Common myeloid progenitor, CD34-positive (primary cell): ENCODE data around the gene CLSTN3.
A peak's percentile ranks its signal among the peaks of the same experiment; 100 is the strongest.

Experiments used
- CTCF ChIA-PET: fragments of 350-600 bp; sonication (Branson Sonifier 250); formaldehyde crosslinking; loops from one replicate; lab custom pipeline; 2021; ENCODE audit warnings: antibody characterized with exemption; lab: Charles Lee
- POLR2A ChIA-PET: fragments of 350-600 bp; sonication (Branson Sonifier 250); formaldehyde crosslinking; loops from one replicate; lab custom pipeline; 2021; ENCODE audit warnings: antibody characterized with exemption; lab: Charles Lee
- DNase-seq, 3 donors: peaks; one replicate each; pipeline versions ENCODE4 v3.0.0 to v3.0.0-alpha.2; 2013
- H3K27ac ChIP-seq, 2 experiments: 1 replicate in 1 of 2; 2 replicates in 1 of 2; pipeline ENCODE4 v1.7.0; 2013; ENCODE audit warnings: inconsistent platforms in 2 of 2, low read length in 2 of 2, mild to moderate bottlenecking in 2 of 2, low read depth in 1 of 2, moderate library complexity in 1 of 2; ENCODE audit not compliant: severe bottlenecking in 2 of 2, insufficient read depth in 1 of 2, poor library complexity in 1 of 2
- H3K27me3 ChIP-seq, 5 experiments: replicated peaks in 2 of 5; 1 replicate in 3 of 5; 2 replicates in 2 of 5; pipeline versions ENCODE4 v1.6.1 to v1.7.0; 2013; ENCODE audit warnings: low read length in 4 of 5, mild to moderate bottlenecking in 2 of 5, moderate library complexity in 2 of 5, inconsistent platforms in 1 of 5; ENCODE audit not compliant: insufficient read depth in 5 of 5, control insufficient read depth in 4 of 5
- H3K36me3 ChIP-seq, 4 experiments: 1 replicate in 2 of 4; 2 replicates in 2 of 4; pipeline versions ENCODE4 v1.6.1 to v1.7.0; 2013; ENCODE audit warnings: low read length in 3 of 4, control low read depth in 1 of 4, mild to moderate bottlenecking in 1 of 4; ENCODE audit not compliant: control insufficient read depth in 4 of 4, insufficient read depth in 4 of 4
- H3K4me1 ChIP-seq, 4 experiments: 1 replicate in 3 of 4; 2 replicates in 1 of 4; pipeline versions ENCODE4 v1.6.1 to v1.7.1; 2013; ENCODE audit warnings: low read length in 3 of 4, mild to moderate bottlenecking in 3 of 4, control low read depth in 1 of 4, inconsistent platforms in 1 of 4, moderate library complexity in 1 of 4; ENCODE audit not compliant: control insufficient read depth in 4 of 4, insufficient read depth in 4 of 4; ENCODE audit errors: control extremely low read depth in 1 of 4
- H3K4me3 ChIP-seq, 7 experiments: 1 replicate in 4 of 7; 2 replicates in 3 of 7; pipeline versions ENCODE4 v1.5.1 to v1.7.0; 2013; ENCODE audit warnings: mild to moderate bottlenecking in 7 of 7, low read length in 6 of 7, moderate library complexity in 6 of 7, inconsistent platforms in 2 of 7, low read depth in 2 of 7, control low read depth in 1 of 7; ENCODE audit not compliant: insufficient read depth in 4 of 7, control insufficient read depth in 1 of 7; ENCODE audit errors: extremely low read depth in 1 of 7
- H3K9me3 ChIP-seq, 5 experiments: 1 replicate in 4 of 5; 2 replicates in 1 of 5; pipeline versions ENCODE4 v1.6.1 to v1.7.1; 2013; ENCODE audit warnings: low read length in 4 of 5, mild to moderate bottlenecking in 2 of 5, inconsistent platforms in 1 of 5, low read depth in 1 of 5, moderate library complexity in 1 of 5; ENCODE audit not compliant: control insufficient read depth in 4 of 5, insufficient read depth in 2 of 5; ENCODE audit errors: control extremely low read depth in 1 of 5
- WGBS: methylation state at CpG from one replicate; pipeline ENCODE4 v1.1.5; 2013; ENCODE audit not compliant: insufficient coverage; 5-methylcytosine and 5-hydroxymethylcytosine counted together

CLSTN3 gene

GRCh38 chr12:7108796-7109571, 21.2 kb upstream of the CLSTN3 start, which contains the start of gene C1RL:
Gene C1RL (minus strand): TSS chr12:7109214. CDS start chr12:7109180, 34 bp downstream.
- H3K9me3 ChIP-seq = peaks cover 0 to 5% (median 0%) of the 10 kb centered on the region in 5 experiments
- WGBS = 0% methylated on average over 13 of the region's 23 CpGs
- peaks cover 3 to 27% (median 14%) of the 10 kb centered on the region in 4 experiments for H3K36me3 ChIP-seq
- H3K4me1 ChIP-seq = peaks cover 0 to 25% (median 21%) of the 10 kb centered on the region in 4 experiments
- H3K27ac ChIP-seq = peak within 1 kb of the TSS; percentile 86 to 89
- ChIA-PET POLR2A (interaction anchor here (1.2 to 2.9 kb wide), 3 partner anchors 41 to 237 kb away, joined by 3 to 13 read pairs (median 9); partner anchors contain the start of genes C12orf57 and RNU7-1), CTCF (interaction anchor here (0.6 to 7.5 kb wide), 33 partner anchors 10 to 240 kb away, joined by 3 to 55 read pairs (median 4); partner anchors contain the start of genes C12orf57, C1R, LPCAT3 and LRRC23)
- peak within 1 kb of the TSS; percentile 64 to 96 (median 81) for H3K4me3 ChIP-seq
- peak; percentile 66 to 75 (median 73) for DNase-seq
- no peaks in the 10 kb centered on the region for H3K27me3 ChIP-seq

GRCh38 chr12:7109572-7109920, 20.6 kb upstream of the CLSTN3 start:
- CTCF ChIA-PET = interaction anchor here (0.6 to 7.5 kb wide), 25 partner anchors 9 to 240 kb away, joined by 3 to 55 read pairs (median 4); partner anchors contain the start of genes C12orf57, C1R, LPCAT3 and RNU7-1
- H3K27me3 ChIP-seq = no peaks in the 10 kb centered on the region
- 80% methylated on average over 5 of the region's 5 CpGs for WGBS
- H3K36me3 ChIP-seq = peaks cover 2 to 29% (median 11%) of the 10 kb centered on the region in 4 experiments
- H3K9me3 ChIP-seq = peaks cover 0 to 5% (median 0%) of the 10 kb centered on the region in 5 experiments
- H3K4me1 ChIP-seq = peaks cover 0 to 25% (median 21%) of the 10 kb centered on the region in 4 experiments
- peak overlapping the region in 5 of 7 experiments; percentile 79 to 96 (median 83) for H3K4me3 ChIP-seq
- POLR2A ChIA-PET = interaction anchor here (2.5 to 2.9 kb wide), 2 partner anchors 41 to 166 kb away, joined by 9 to 13 read pairs; partner anchors contain the start of genes C12orf57 and RNU7-1
- peak overlapping the region; percentile 46 to 76 for H3K27ac ChIP-seq
- DNase-seq = no peak

- no peak overlapping the region for H3K4me3 ChIP-seq
- DNase-seq = no peak
- no peaks in the 10 kb centered on the region for H3K27me3 ChIP-seq
- H3K27ac ChIP-seq = no peak overlapping the region
- 100% methylated on average over 1 of the region's 5 CpGs for WGBS
- H3K36me3 ChIP-seq = peaks cover 0 to 35% (median 14%) of the 10 kb centered on the region in 4 experiments
- POLR2A ChIA-PET = interaction anchor here (0.6 to 1.7 kb wide), 3 partner anchors 38 to 774 kb away, joined by 3 to 4 read pairs (median 3); partner anchors contain the start of genes C12orf57 and RNU7-1
- H3K4me1 ChIP-seq = peaks cover 0 to 25% (median 21%) of the 10 kb centered on the region in 4 experiments
- H3K9me3 ChIP-seq = peaks cover 0 to 5% (median 0%) of the 10 kb centered on the region in 5 experiments
- CTCF ChIA-PET = interaction anchor here (0.6 to 7.5 kb wide), 20 partner anchors 8 to 242 kb away, joined by 3 to 55 read pairs (median 4); partner anchors contain the start of genes C12orf57, C1R, LPCAT3 and RNU7-1
Observed at GRCh38 chr12:7110661-7111060, 19.5 kb upstream of the CLSTN3 start.

GRCh38 chr12:7112041-7112440, 18.1 kb upstream of the CLSTN3 start:
- 100% methylated on average over 1 of the region's 4 CpGs for WGBS
- H3K27me3 ChIP-seq = no peaks in the 10 kb centered on the region
- CTCF ChIA-PET = interaction anchor here (0.7 to 7.5 kb wide), 18 partner anchors 9 to 246 kb away, joined by 3 to 55 read pairs (median 4); partner anchors contain the start of genes C12orf57, C1R, LPCAT3 and PTPN6
- no peak for DNase-seq
- H3K27ac ChIP-seq = no peak overlapping the region
- H3K4me3 ChIP-seq = no peak overlapping the region
- POLR2A ChIA-PET = interaction anchor here (1.7 kb wide), 1 partner anchor 168 kb away, joined by 4 read pairs; the partner anchor contains the start of genes C12orf57 and RNU7-1
- H3K4me1 ChIP-seq = peaks cover 0 to 25% (median 21%) of the 10 kb centered on the region in 4 experiments
- peaks cover 0 to 44% (median 23%) of the 10 kb centered on the region in 4 experiments for H3K36me3 ChIP-seq
- H3K9me3 ChIP-seq = no peaks in the 10 kb centered on the region

GRCh38 chr12:7113389-7113871, 16.7 kb upstream of the CLSTN3 start:
- POLR2A ChIA-PET = interaction anchor here (0.6 kb wide), 1 partner anchor 30 kb away, joined by 3 read pairs; no protein-coding TSS in a partner anchor
- H3K27me3 ChIP-seq = no peaks in the 10 kb centered on the region
- CTCF ChIA-PET = interaction anchor here (0.8 to 7.5 kb wide), 19 partner anchors 8 to 245 kb away, joined by 3 to 55 read pairs (median 4); partner anchors contain the start of genes C12orf57, LPCAT3 and RNU7-1

GRCh38 chr12:7114008-7114407, 16.2 kb upstream of the CLSTN3 start:
- Histone ChIP-seq H3K27ac (no peak overlapping the region), H3K4me3 (no peak overlapping the region), H3K4me1 (peaks cover 0 to 15% (median 9%) of the 10 kb centered on the region in 4 experiments), H3K36me3 (peaks cover 2 to 60% (median 33%) of the 10 kb centered on the region in 4 experiments), H3K9me3 (no peaks in the 10 kb centered on the region), H3K27me3 (no peaks in the 10 kb centered on the region)
- WGBS = 95% methylated on average over 11 of the region's 11 CpGs
- no peak for DNase-seq
- POLR2A ChIA-PET = interaction anchor here (0.6 kb wide), 1 partner anchor 29 kb away, joined by 3 read pairs; no protein-coding TSS in a partner anchor
- CTCF ChIA-PET = interaction anchor here (0.9 to 7.5 kb wide), 13 partner anchors 9 to 245 kb away, joined by 3 to 55 read pairs (median 6); partner anchors contain the start of genes C12orf57, LPCAT3 and RNU7-1

More at GRCh38 chr12:7113389-7113871, 16.7 kb upstream of the CLSTN3 start:
- H3K4me3 ChIP-seq = no peak overlapping the region
- no peaks in the 10 kb centered on the region for H3K9me3 ChIP-seq
- H3K36me3 ChIP-seq = peaks cover 2 to 58% (median 31%) of the 10 kb centered on the region in 4 experiments
- 36% methylated on average over 2 of the region's 5 CpGs for WGBS
- H3K27ac ChIP-seq = no peak overlapping the region
- H3K4me1 ChIP-seq = peaks cover 0 to 15% (median 12%) of the 10 kb centered on the region in 4 experiments
- peak; percentile 50 to 73 (median 61) for DNase-seq
